Ascending aorta (tissue), 2 donors: Measurements from ENCODE around the gene DDX55. TPM values are rescaled to one million over a fixed set of nuclear protein-coding genes. Genes with fewer than 3 reads are reported as not detected.

Source experiments
- DNase-seq, 2 donors: peaks; one replicate each; pipeline ENCODE4 v3.0.0-alpha.2; 2019; ENCODE audit warnings: low spot score in 2 of 2
- H3K27ac ChIP-seq, 2 donors: fragments of 200-600 bp; sonication (generic); one replicate each; pipeline ENCODE4 v1.5.1; 2016 to 2017; ENCODE audit warnings: mild to moderate bottlenecking in 1 of 2
- H3K27me3 ChIP-seq: fragments of 200-600 bp; sonication (generic); one replicate; pipeline ENCODE4 v1.5.1; 2017
- H3K36me3 ChIP-seq, 2 donors: fragments of 200-600 bp; sonication (generic); one replicate each; pipeline ENCODE4 v1.5.1; 2016
- H3K4me1 ChIP-seq, 2 donors: fragments of 200-600 bp; sonication (generic); one replicate each; pipeline ENCODE4 v1.5.1; 2016 to 2017; ENCODE audit warnings: mild to moderate bottlenecking in 1 of 2
- H3K4me3 ChIP-seq, 2 donors: fragments of 200-600 bp; sonication (generic); one replicate each; pipeline ENCODE4 v1.5.1; 2016 to 2017; ENCODE audit warnings: mild to moderate bottlenecking in 1 of 2
- H3K9me3 ChIP-seq, 2 donors: fragments of 200-600 bp; sonication (generic); one replicate each; pipeline ENCODE4 v1.5.1; 2016
- CTCF ChIP-seq, 3 experiments: fragments of 200-600 bp in 2 of 3; fragments of 450-650 bp in 1 of 3; sonication (generic) in 2 of 3; IDR thresholded peaks; one replicate each; pipeline ENCODE4 v1.5.1; 2016 to 2019; ENCODE audit warnings: antibody characterized with exemption in 3 of 3, mild to moderate bottlenecking in 1 of 3, moderate library complexity in 1 of 3
- intact Hi-C: fragments of 100-400 bp; cut with DNase I; formaldehyde crosslinking; loops from one replicate; pipeline ENCODE4 v1.15.1; 2023
- total RNA-seq: library from RNA; depleted of rRNA; stranded (reverse); fragments of >200 nt; gene quantifications from one replicate; pipeline ENCODE4 v1.1.0, GENCODE V29; 2016

The DDX55 gene
- total RNA-seq, 1 donor from 2014 or later: 26.6 TPM

GRCh38 chr12:123667771-123668170 is 65.9 kb downstream of the DDX55 start:
- H3K27me3 ChIP-seq: no peaks in the 10 kb centered on the region
- DNase-seq: no peak
- TF ChIP-seq CTCF (IDR thresholded peaks at IDR 0.05): no peak
- intact Hi-C loops: no loop called here
- no peak overlapping the region for H3K4me3 ChIP-seq
- peaks cover 6 to 13% of the 10 kb centered on the region in 2 donors for H3K4me1 ChIP-seq
- H3K9me3 ChIP-seq: no peaks in the 10 kb centered on the region
- H3K27ac ChIP-seq: no peak overlapping the region
- no peaks in the 10 kb centered on the region for H3K36me3 ChIP-seq

Other genes starting within 250 kb of the DDX55 start
- 9.8 TPM for gene SBNO1, start 237.3 kb upstream of the DDX55 start, total RNA-seq
- gene KMT5A, start 218.0 kb upstream of the DDX55 start, total RNA-seq: 16.8 TPM
- 7.2 TPM for gene RILPL2, start 165.4 kb upstream of the DDX55 start, total RNA-seq
- gene SNRNP35, start 144.0 kb upstream of the DDX55 start, total RNA-seq: 5.9 TPM
- 1.5 TPM for gene RILPL1, start 68.4 kb upstream of the DDX55 start, total RNA-seq
- gene TMED2, start 17.5 kb upstream of the DDX55 start, total RNA-seq: 103 TPM
- 72.2 TPM for gene EIF2B1, start 31.6 kb downstream of the DDX55 start, total RNA-seq
- 12.0 TPM for gene GTF2H3, start 31.7 kb downstream of the DDX55 start, total RNA-seq
- 2.7 TPM for gene TCTN2, start 69.0 kb downstream of the DDX55 start, total RNA-seq
- 17.3 TPM for gene ATP6V0A2, start 110.3 kb downstream of the DDX55 start, total RNA-seq
- not detected for gene DNAH10, start 160.2 kb downstream of the DDX55 start, total RNA-seq